GM12872 (cell line): Measurements from ENCODE around the gene SPTBN1.

Experiments used
- TF ChIP-seq, protein P1 (sequence below): IDR thresholded peaks from 3 replicates; pipeline ENCODE4 v1.5.1; 2011; ENCODE audit warnings: low read depth, mild to moderate bottlenecking, low read length, moderate library complexity; ENCODE audit not compliant: insufficient read depth

SPTBN1 gene

DNA sequence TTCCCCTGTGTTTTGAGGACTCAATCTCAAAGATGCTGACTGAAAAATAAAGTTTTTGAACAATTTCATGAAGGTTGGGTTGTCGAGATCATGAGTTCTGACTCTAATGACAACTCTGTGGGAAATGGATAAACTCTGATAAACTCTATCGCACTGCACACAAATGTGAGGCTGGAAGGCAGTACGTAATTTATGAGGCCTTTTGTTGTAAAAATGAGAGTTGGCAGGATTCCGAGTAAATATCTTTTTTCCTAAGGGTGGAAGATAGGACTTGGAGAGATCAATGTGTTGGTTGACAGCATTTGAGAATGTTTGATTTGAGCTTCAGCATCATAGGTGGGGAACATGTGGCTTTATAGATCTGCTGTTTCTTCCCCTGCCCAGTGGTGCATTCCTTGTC is 90.4 kb downstream of the SPTBN1 start:
- TF ChIP-seq, protein P1, sequence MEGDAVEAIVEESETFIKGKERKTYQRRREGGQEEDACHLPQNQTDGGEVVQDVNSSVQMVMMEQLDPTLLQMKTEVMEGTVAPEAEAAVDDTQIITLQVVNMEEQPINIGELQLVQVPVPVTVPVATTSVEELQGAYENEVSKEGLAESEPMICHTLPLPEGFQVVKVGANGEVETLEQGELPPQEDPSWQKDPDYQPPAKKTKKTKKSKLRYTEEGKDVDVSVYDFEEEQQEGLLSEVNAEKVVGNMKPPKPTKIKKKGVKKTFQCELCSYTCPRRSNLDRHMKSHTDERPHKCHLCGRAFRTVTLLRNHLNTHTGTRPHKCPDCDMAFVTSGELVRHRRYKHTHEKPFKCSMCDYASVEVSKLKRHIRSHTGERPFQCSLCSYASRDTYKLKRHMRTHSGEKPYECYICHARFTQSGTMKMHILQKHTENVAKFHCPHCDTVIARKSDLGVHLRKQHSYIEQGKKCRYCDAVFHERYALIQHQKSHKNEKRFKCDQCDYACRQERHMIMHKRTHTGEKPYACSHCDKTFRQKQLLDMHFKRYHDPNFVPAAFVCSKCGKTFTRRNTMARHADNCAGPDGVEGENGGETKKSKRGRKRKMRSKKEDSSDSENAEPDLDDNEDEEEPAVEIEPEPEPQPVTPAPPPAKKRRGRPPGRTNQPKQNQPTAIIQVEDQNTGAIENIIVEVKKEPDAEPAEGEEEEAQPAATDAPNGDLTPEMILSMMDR = no peak

DNA sequence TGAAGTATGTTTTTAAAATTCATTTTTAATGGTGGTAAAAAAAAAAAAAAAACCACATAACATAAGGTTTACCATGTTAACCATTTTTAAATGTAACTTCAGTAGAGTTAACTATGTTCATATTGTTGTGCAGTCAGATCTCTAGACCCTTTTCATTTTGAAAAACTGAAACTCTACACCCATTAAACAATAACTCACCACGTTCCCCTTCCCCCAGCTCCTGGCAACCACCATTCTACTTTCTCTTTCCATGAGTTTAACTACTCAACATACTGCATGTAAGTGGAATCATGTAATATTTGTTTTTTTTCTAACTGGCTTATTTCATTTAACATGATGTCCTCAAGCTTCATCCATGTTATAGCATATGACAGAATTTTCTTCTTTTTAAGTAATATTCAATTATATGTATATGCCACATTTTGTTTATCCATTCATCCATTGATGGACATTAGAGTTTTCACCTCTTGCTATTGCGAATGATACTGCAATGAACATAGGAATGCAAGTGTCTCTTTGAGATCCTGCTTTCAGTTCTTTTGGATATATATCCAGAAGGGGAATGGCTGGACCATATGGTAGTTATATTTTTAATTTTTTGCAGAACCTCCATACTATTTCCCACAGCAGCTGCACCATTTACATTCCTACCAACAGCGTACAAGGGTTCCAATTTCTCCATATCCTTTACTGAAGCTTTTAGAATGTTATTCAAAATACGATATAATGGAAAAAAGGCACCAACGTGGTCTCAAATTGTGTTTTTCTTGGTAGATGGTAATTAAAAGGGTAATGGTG is 91.0 kb downstream of the SPTBN1 start:
- TF ChIP-seq, protein P1 = no peak

DNA sequence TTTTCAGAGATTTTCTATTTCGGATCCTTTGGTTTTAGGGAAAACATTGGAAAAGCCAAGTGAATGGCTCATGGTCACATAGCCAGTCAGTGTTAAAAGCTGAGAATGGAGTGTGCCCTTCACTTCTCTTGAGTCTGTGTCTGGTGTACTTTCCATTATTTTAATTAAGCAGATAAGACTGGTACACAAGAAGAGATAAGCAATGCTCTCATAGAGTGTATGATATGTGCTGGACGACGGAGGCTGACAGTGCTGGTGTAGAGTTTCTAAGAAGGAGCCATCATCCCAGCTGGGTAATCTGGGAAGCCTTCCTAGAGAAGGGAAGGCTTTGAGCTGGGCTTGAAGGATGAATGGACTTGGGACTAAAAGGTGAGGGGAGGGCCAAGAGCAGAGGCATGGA is 93.3 kb downstream of the SPTBN1 start:
- TF ChIP-seq, protein P1 = no peak

DNA sequence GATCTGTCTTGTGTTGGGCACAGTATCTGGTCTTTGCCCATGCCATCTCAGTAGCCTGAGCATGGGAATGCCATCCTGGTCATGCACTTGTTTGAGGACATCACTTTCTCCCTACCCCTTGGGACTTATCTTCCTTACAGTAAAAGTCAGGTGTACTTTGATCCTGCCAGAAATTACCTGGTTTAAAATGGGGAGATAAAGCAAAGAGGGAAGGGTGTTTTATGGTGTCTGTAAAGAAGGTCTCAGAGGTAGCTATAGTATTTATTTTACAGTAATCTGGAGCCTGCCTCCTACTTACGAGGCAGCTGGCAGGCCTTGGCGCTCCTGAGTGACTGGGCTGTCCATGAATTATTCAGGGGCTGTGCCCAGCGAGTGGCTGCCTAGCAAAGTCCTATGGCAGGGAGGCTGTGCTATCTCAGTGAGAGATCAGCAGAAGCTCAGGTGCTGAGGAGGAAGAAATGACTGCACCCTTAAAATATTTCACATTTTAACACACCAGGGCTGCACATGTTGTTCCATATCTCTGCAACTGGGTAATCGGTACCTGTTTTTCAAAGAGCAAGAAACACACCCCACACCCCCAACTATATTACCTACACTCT is 93.9 kb downstream of the SPTBN1 start:
- TF ChIP-seq, protein P1 = no peak

DNA sequence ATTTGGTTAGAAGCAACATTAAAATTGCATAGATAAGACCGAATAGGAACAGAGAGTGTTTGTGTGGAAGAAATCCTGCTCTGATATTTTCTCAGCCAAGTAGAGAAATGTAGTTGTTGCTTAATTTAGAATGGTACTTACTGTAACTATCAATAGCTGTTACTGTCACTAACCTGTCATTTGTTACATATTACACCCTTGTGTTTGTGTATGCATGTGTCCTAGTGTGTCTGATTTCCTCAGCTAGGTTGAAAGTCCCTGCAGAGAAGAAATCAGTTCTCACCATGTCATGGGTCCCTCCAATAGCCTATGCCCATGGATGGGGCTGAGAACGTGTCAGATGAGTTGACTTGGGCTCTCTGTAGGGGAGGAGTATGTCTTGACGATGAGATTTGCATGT is 94.4 kb downstream of the SPTBN1 start:
- TF ChIP-seq, protein P1 = no peak

DNA sequence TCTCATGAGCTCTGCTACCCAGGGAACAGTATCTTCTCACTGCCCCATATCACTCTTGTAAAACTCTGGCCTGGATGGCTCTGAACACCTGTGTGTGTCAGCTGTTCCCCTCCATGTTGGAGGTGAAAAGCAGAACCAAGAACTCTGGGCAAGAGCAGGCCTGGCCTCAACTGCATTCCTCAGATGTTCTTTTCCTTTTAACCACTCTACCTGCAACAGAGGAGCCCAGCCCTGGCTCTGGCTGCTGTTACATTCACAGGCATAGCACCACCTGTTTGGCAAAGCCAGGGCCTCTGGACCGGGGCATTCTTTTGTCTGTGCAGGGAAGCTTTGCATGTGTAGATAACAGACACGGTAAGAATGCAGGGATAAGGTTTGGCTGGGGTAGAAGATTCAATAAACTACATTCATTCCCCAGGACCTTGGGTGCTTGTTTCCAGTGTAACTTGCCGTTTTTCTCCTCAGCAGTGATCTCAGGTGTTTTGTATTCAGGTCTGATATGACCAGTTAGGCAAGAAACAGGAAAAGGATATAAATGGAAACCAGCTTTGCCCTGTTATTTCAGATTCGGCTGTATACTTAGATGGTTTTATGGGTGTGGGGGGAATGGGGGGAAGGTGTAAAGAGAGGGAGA is 95.1 kb downstream of the SPTBN1 start:
- TF ChIP-seq, protein P1 = no peak

DNA sequence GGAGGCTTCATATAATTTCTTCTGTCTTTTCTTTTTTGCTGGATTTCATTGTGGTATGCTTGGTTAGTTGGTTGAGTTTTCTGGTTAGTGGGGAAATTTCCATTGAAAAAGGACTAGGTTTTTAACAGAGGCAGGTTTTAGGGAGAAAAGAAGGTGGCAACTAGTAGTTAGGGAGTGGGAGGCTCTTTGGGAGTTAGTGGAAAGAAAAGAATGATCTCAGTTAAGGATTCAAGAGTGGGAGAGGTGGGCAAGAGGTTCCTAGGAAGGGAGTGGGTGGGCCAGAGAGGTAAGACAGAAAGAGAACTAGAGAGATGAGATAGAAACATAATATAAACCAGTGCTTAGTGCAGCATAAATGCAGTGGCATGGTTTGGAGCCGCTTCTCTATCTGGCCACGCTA is 96.9 kb downstream of the SPTBN1 start:
- TF ChIP-seq, protein P1 = no peak
